ENCODE measurements around the gene BRF1. TPM values are rescaled to one million over a fixed set of nuclear protein-coding genes. Genes with fewer than 3 reads are reported as not detected.

BRF1 gene
- total RNA-seq, 1 experiment from 2014 or later = 12.0 TPM

DNA sequence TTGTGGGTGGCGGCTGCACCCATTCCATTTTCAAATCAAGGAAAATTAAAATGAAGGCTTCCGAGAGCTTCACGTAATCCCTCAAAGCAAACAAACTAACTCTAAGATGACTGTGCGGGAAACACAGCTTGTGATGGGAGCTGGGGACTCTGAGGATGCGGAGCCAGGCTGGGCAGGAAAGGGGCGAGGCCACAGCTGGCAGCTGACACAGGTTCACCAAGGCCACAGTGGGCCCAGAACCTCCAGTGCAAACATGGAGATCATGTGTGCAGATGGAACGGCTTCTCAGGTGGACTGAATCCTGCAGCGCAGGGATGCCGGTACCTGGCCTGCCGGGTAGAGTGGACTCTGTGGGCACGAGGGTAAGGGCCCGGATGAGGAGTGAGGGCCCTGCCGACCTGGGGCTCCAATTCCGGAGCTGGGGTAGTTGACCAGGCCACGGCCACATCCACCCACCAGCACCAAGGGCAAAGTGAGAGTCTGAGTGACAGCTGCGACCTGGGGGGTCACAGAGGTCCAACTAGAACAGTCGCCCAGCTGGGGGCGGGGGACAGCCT, 71.6 kb downstream of the BRF1 start:
- DNase-seq (ENCODE audit: low spot score) = no peak

DNA sequence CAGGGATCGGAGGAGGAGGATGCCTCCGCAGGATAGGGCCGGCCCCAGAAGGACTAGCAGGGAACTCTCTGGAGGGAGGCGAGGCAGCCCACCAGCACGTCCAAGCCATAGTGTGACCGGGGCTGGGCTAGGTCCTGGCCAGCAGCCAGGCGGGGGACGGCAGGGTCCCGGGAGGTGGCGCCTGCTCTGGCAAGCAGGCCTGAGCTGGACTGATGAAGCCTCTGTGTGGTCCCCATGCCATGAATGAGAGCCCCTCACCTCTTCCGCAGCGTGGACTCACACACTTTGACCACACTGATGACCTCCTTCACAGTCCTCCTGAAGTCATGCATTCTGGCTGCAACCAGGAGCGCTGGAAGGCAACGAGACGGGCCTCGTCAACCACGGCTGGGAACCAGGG, 72.2 kb downstream of the BRF1 start:
- no peak for DNase-seq (ENCODE audit: low spot score)

DNA sequence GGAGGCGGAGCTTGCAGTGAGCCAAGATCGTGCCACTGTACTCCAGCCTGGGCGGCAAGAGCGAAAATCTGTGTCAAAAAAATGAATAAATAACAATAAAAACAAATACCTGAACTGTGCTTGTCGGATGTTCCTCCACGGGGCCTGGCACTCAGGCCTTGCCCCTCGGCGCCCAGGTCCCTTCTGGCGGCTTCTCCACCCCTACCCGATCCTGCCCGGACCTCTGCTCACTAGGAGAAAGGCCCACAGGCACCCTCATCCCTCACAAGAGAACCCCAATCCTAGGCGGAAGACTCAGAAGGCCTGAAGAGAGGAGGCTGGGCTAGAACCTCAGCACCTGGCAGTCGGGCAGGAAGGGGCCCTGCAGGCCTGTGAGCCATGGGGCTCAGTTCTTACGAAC, 73.5 kb downstream of the BRF1 start:
- DNase-seq (ENCODE audit: low spot score) = no peak

DNA sequence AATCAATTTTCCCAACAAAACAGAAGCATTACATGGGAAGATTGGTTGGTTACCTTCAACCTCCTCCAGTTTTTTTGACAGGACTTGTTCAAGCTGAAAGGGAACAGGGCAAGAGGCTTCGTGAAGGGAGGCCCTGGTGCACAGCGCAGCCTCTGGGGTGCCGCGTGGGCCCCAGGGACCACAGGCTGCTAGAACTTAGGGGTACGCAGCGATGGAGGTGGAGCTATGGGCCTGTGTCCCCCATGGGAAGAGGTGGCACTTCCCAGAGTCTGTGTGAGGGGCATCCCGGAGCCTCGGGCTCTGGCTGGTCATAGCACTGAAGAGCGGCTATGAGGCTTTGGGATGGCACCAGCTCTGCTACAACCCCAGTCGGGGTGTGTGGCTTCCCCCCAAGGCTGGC, 74.6 kb downstream of the BRF1 start:
- DNase-seq (ENCODE audit: low spot score) = no peak

DNA sequence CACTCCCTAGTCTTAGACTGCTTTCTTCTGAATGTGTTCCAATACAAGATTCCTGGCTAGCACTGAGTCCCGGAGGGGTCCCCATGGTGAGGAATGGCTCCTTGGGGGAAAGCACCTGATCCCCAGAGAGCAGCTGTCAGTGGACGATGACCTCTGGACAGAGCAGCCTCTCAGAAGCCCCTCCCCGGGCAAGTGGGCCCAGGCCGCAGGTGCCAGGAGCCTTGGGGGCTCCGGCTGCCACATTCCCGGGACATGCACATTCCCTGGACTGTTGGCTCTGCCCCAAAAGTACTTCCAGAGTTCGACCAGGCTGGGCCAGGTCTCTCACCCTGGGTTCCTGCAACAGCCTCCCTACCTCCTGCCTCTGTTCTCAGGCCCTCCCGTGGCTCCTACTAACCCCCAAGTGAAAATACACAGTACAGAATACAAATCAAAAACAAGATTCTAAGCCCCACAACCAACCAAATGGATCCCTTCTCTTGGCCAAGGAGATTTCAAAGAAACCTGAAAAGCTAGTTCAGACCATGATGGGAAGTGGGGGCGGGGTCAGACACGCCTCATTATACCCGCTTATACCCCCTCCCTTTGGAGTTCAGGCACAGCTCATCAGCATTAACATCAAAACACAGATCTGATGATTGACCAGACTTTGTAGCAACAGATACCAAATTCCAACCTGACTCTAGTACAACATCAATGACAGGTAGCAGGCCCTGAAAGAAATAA, 75.8 kb downstream of the BRF1 start:
- DNase-seq (ENCODE audit: low spot score) = no peak

DNA sequence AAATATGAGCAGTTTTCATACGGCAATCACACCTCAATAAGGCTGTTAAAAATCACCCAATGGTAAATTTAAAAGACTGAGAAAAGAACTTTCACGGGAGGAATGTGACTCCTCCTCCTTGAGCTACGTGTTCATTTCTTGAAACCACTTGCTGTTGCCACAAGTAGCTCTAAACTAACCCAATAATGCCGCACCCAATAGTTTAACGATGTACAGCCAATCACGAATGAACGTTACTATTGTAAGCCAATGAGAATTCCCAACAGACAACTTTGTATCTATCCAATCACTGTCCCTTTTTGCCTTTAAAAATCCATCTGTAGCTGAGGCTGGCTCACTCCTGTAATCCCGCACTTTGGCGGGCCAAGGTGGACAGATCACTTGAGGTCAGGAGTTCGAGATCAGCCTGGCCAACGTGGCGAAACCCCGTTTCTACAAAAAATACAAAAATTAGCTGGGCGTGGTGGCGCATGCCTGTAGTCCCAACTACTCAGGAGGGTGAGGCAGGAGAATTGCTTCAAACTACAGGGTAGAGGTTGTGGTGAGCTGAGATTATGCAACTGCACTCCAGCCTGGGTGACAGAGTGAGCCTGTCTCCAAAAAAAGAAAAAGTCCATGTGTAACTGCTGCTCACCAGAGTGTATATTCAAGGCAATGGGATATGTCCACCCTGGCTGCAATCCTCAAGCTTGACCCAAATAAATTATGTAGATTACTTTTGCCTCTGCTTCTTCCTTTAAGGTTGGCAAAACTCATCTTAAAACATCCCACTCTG, 76.8 kb downstream of the BRF1 start:
- no peak for DNase-seq (ENCODE audit: low spot score)

DNA sequence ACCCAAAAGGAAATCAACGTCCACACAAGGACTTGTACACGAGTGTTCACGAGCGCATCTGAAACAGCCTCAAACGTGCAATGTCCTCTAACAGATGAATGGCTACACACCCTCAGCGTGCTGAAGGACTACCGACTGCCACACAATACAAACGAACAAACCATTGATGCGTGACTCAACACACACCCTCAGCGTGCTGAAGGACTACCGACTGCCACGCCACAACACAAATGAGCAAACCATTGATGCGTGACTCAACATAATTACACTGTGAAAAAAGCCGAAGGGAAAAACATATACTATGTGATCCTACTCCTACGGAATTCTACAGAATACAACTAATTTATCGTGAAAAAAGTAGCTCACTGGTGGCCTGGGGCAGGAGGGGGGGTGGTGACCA, 77.5 kb downstream of the BRF1 start:
- no peak for DNase-seq (ENCODE audit: low spot score)

DNA sequence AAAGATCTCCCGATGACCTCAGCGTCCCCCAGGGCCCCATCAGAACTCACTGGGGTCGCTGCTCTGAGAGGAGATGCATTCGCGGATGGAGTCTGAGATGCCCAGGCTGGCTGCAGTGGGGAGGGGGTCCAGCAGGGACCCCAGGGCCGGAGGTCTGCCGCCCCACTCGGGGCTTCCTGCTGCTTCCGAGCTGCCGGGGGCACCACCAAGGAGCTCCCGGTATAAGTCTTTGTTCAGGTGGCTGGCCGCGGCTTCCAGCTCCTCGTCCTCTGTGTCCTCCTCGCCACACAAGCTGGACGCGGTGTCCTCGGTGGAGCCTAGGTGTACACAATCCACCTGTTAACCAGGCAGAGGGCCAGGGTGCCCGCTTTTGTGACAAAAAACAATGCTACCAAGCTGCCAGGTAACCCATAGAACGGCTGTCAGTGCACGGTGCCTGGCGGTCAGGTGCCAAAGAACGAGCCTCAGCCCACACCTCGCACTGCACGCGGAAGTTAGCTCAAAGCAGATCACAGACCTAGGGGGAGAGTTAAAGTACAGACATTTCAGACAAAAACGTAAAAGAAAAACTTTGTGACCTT, 79.1 kb downstream of the BRF1 start:
- no peak for DNase-seq (ENCODE audit: low spot score)

DNA sequence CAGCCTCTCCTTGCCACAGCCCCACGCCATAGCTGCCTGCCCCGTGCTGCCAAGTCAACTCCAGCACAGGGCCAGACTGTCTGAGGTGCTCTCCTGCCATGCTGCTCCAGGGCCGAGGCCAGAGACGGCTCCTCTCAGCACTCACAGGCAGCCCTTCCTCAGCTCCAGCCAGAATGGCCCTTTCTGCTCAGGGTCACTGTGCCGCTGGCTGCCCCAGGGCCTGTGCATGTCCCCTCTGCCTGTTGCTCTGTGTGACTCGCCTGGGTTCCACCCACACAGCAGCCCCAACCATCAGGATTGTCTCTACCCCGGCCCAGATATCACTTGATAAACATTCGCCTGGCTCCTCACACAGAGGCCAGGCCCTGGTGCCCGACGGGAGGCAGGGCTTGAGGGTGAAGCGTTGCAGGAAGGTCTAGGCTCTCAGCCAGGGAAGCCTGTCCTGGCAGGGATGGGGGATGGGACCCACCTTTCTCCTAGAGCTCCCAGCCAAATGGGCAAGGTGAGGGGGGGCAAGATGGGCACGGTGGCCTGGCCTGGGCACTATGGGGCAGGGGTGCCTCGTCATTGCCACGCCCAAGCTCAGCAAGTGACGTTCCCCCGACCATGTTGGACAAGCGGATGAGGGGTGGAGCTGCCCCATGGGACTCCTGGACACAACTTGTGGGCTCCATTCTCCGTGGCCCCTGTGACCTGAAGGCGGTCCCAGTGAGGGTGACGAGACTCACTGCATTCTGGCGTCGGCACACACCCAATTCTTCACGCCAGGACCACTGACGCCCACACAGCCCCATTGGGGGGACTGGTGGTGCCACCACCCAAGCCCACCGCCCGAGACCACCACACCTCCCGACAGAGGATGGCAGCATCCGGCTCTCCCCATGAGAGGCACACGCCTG, 79.9 kb downstream of the BRF1 start:
- no peak for DNase-seq (ENCODE audit: low spot score)

DNA sequence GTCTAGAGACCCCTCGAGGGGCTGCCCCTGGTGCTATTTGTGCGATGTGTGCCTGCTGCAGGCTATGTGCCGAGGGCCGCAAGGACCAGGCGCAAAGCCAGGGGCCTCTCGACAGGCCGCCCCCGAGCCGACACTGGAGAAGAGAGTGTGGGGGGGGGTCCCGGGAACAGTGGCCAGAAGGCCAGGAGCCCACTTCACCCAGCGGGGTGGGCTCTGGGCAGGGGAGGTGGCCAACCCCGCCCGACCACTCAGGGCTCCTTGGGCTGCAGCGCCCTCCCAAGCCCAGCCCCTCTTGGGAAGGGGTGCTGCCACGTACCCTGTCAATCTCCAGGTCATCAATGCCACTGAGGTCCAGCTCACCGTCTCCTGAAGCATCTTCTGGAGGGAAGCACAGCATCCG, 81.0 kb downstream of the BRF1 start:
- no peak for DNase-seq (ENCODE audit: low spot score)

DNA sequence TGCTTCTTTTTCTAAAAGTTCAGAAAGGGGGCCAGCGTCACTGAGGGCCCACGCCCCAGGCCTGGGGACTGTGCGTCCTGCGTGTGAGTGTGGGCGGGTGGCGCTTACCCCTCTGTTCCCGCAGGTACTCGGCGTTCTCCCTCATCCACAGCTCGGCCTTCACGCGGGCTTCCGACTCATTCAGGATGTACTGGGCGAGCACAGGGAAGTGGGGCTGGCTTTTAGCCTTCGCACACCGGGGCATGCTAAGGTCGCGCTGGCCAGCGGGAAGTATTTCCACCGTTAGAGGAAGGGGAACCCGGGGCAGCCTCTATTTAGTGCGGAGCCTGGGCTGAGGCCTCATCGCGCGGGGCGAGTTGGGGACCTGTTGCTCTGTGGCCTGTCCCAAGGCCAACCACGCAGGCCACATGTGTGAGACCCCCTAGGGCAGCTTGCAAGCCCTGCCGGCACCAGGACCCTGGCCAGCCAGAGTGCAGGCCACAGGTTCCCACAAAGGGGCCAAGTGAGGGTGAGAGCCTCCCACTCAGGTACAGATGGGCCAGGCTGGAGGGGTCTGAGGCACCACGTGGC, 81.7 kb downstream of the BRF1 start:
- no peak for DNase-seq (ENCODE audit: low spot score)

DNA sequence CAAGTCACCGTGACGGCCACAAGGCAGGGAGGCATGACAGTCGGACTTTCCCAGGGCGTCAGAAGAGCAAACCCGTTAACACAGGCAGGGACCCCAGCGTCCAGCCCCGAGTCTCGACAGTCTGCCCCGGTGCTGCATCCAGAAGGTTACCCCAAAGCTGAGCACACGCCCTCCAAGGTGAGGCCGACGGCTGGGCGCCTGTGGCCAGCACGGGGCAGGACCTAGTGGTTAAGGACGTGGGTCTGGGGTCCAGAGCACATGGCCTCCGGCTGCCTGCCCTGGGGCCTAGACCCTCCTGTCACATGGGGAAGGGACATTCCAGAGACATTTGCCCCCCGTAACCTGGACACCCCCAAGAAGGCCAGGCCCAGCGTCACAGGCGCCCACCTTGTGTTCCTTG, 82.2 kb downstream of the BRF1 start:
- DNase-seq (ENCODE audit: low spot score) = no peak

DNA sequence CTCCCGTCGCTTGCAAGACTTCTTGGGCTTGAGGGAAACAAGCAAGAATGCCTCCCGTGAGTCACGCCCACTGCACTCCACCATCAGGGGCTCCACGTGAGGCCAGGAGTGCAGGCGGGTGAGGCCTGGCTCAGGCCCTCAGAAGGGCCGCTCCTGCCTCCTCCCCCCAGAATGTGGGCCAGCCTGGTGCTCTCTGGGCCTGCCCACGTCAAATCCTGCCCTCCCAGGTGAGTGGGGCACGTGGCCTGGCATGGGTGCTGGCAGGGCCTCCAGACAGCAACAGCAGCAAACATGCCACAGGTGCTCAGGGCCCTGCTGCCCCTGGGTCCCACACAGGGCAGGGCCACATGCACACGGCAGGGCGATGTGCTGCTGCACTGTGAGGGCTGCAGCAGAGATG, 83.0 kb downstream of the BRF1 start:
- no peak for DNase-seq (ENCODE audit: low spot score)

DNA sequence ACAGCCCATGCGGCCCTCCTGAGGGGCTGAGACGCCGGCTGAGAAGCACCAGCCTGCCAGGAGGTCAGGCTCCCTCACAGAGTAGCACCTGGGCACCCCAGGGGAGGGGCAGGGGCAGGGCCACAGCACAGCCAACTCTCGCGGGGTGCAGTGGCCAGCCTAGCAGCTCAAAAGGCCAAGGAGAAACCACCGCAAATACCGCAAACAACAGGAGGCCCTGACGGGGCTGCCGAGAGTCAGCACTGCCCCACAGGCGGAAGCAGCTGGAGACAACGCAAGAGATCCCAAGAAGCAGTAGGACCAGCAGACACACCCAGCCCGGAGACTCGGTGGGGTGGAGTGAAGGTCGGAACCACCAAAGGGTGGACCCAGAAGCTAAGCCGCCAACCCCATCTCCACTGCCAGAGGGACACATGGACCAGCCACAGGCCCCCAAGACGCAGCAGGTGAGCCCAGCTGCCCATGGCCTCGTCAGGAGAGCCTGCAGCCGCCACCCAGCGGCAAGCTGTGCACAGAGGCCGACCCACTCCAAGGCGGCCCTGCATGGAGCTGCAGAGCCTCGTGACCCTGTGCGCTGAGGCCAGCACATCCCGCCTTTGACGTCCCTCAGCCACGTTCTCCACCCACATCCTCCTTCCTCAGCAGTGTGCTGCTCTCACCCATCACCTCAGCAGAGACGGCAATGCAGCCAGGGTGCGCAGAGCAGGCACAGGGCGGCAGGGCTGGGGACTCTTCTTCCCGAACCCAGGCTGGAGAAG, 84.1 kb downstream of the BRF1 start:
- DNase-seq (ENCODE audit: low spot score) = no peak

DNA sequence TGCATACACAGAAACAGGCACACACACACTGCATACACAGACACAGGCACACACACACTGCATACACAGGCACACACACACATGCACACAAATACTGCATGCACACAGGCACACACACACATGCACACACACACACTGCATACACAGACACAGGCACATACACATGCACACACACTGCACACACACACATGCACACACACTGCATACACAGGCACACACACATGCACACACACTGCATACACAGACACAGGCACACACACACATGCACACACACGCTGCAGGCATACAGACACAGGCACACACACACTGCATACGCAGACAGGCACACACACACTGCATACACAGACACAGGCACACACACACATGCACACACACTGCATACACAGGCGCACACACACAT, 85.2 kb downstream of the BRF1 start:
- DNase-seq (ENCODE audit: low spot score) = no peak

DNA sequence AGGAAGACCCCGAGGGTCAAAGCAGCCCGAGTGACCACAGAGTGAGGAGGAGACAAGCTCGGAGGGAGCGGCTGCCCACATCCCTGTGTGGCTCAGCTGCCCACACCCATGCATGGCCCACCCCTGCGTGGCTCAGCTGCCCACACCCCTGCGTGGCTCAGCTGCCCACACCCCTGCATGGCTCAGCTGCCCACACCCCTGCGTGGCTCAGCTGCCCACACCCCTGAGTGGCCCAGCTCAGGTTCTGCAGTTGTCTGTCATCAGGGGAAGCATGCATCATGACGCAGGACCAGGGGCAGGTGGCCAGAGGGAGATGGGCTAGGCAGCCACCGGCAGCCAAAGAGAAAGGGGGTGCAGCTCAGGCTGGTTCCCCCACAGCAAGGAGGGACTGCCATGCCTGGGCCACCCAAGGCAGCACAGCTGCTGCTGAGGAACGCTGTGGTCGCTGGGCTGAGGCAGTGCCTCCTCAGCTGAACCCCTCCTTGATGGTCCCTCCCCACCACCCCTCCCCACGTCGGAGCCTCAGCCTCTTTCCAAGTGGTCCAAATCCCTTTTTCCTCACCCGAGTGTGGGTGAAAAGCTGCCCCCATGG, 86.4 kb downstream of the BRF1 start:
- DNase-seq (ENCODE audit: low spot score) = no peak

DNA sequence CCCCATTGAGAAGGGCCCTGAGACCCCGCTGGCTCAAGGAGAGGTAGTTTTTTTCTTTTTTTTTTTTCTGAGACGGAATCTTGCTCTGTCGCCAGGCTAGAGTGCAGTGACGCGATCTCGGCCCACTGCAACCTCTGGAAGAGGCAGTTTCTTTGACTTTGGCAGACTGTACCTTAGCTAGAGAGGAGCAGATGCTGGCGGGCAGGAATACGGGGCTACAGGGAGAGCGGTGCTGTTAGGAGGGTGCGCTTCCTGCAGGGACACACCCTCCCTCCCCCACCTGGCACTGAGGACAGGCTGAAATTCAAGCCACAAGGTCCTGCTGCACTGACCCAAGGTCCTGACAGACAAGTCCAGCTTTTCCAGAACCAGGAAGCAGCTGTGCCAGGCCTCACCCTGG, 87.4 kb downstream of the BRF1 start:
- DNase-seq (ENCODE audit: low spot score) = no peak

DNA sequence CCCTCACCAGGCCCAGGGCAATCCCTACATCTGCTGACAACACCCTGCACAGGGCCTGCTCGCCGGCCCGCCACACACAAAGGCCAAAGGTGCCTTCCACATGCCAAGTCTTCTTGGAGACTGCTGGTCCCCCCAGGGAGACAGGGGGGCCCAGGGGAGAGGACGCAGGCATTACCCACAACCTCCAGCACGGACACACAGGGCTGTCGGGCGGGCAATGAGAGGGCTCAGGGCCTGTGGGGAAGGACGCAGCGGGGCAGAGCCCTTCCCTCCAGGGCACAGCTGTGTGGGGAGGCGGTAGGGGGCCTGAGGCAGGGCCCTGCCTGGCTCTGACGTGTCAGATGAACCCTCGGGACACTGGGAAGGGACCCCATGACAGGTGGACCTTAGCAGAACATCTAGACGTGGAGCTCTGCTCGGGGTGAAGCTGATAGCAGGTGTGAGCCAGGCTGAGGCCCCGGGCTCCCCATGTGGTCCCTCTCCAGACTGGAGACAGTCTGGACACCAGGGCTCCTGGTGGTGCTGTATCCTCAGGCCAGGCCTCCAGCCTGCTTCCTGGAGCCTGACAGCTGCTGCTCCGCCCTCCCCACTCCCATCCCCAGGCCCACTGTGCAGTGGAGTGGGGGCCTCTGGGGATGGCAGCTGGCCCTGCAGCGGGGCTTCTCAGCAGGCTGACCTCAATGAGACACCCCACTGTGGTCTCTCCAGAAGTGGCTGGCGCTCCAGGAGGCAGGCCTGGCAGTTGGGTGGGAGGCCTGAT, 88.1 kb downstream of the BRF1 start:
- DNase-seq (ENCODE audit: low spot score) = no peak

DNA sequence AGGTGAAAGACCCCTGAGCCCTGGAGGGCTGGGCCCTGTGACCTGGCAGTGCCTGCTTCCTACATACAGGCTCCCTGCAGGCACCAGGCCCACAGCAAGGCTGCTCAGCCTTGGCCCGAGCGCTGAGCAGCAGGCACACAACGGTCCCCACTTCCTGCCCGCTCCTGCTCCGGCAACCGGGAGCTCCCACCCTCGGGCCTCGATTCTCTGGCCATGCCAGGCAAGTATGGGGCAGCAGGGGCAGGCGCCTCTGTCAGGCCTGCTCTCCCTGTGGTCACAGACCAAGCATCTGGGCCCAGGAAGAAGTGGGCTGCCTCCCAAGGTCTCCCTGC, 89.1 kb downstream of the BRF1 start:
- DNase-seq (ENCODE audit: low spot score) = no peak
